Heart left ventricle (tissue), 13 donors: ENCODE results near the gene HS3ST3B1.

Source experiments
- CTCF ChIP-seq, 12 donors: fragments of 200-600 bp; sonication (generic) in 4 of 12; IDR thresholded peaks; one replicate each; pipeline versions ENCODE4 v1.5.0 to v1.8.0; 2018 to 2022; ENCODE audit warnings: antibody characterized with exemption in 12 of 12, mild to moderate bottlenecking in 5 of 12
- POLR2A ChIP-seq, 2 donors: fragments of 450-650 bp; IDR thresholded peaks; one replicate each; pipeline ENCODE4 v1.6.1; 2017; ENCODE audit warnings: antibody characterized with exemption in 2 of 2, mild to moderate bottlenecking in 2 of 2, moderate library complexity in 2 of 2
- donor health status: ischemic (EF 13 %, LVEDD 7.1; RV severe dilation, severe dysfunction).
- donor health status: DM: no; HTN: yes; CAD: no.
- donor health status: DM: no; HTN: no; CAD: no.
- donor health status: ischemic (EF 25% LVEDD 6.9; RV normal size, moderate dysfunction).
- donor health status: ischemic (EF 25% LVEDD 5.7; RV mildly dilated, moderate dysfunction).
- donor health status: ischemic (EF 35%, LVEDD 5.7; RV mildly dilated, moderate dysfunction).
- donor health status: nonischemic (EF 11% LVEDD 7.7; RV severe dilation, severe dysfunction).
- donor health status: DM: yes; HTN: yes; CAD: no.
- donor health status: PGD.
- donor health status: ischemic (EF 29% LVEDD 5.4; RV normal size, mild dysfunction).
- donor health status: nonischemic (EF 23%, LVEDD 6.1; RV moderate dilation, normal function).

- TF ChIP-seq CTCF (IDR thresholded peaks at IDR 0.05) = no peak
- TF ChIP-seq POLR2A (IDR thresholded peaks at IDR 0.05) = no peak
These were observed 6.0 kb upstream of the HS3ST3B1 start for GRCh38 chr17:14294876-14295275.
